IPS-15b (cell line): ENCODE results near the gene ALS2CL.

Experiments
- H3K27me3 ChIP-seq: one replicate; pipeline ENCODE4 v1.6.1; 2013; ENCODE audit warnings: low read length; ENCODE audit not compliant: control insufficient read depth, insufficient read depth
- H3K36me3 ChIP-seq: one replicate; pipeline ENCODE4 v1.6.1; 2013; ENCODE audit warnings: low read length; ENCODE audit not compliant: control insufficient read depth, insufficient read depth
- H3K4me1 ChIP-seq: one replicate; pipeline ENCODE4 v1.6.1; 2013; ENCODE audit warnings: mild to moderate bottlenecking, low read length; ENCODE audit not compliant: control insufficient read depth, insufficient read depth
- H3K4me3 ChIP-seq: one replicate; pipeline ENCODE4 v1.5.1; 2013; ENCODE audit warnings: low read depth, low read length
- H3K9ac ChIP-seq: one replicate; pipeline ENCODE4 v1.6.1; 2013; ENCODE audit warnings: low read depth, mild to moderate bottlenecking, low read length
- H3K9me3 ChIP-seq: one replicate; pipeline ENCODE4 v1.6.1; 2013; ENCODE audit warnings: mild to moderate bottlenecking, low read length; ENCODE audit not compliant: control insufficient read depth, insufficient read depth

ALS2CL gene

GRCh38 chr3:46713898-46714552 lies 20.5 kb upstream of the ALS2CL start:
- H3K27me3 ChIP-seq = no peaks in the 10 kb centered on the region
- no peaks in the 10 kb centered on the region for H3K9me3 ChIP-seq
- H3K9ac ChIP-seq = no peak overlapping the region
- no peaks in the 10 kb centered on the region for H3K4me1 ChIP-seq
- H3K4me3 ChIP-seq = no peak overlapping the region
- no peaks in the 10 kb centered on the region for H3K36me3 ChIP-seq

- no peaks in the 10 kb centered on the region for H3K36me3 ChIP-seq
- no peaks in the 10 kb centered on the region for H3K9me3 ChIP-seq
- H3K9ac ChIP-seq = no peak overlapping the region
- H3K4me1 ChIP-seq = no peaks in the 10 kb centered on the region
- no peaks in the 10 kb centered on the region for H3K27me3 ChIP-seq
- no peak overlapping the region for H3K4me3 ChIP-seq
Observed at GRCh38 chr3:46713050-46713897, 19.8 kb upstream of the ALS2CL start.

- H3K4me3 ChIP-seq = no peak overlapping the region
- H3K36me3 ChIP-seq = no peaks in the 10 kb centered on the region
- H3K9ac ChIP-seq = no peak overlapping the region
- no peaks in the 10 kb centered on the region for H3K4me1 ChIP-seq
- no peaks in the 10 kb centered on the region for H3K27me3 ChIP-seq
- no peaks in the 10 kb centered on the region for H3K9me3 ChIP-seq
Observed at GRCh38 chr3:46712191-46713049, 18.9 kb upstream of the ALS2CL start.

- H3K36me3 ChIP-seq = no peaks in the 10 kb centered on the region
- H3K4me1 ChIP-seq = no peaks in the 10 kb centered on the region
- no peak overlapping the region for H3K9ac ChIP-seq
- no peaks in the 10 kb centered on the region for H3K9me3 ChIP-seq
- no peak overlapping the region for H3K4me3 ChIP-seq
- H3K27me3 ChIP-seq = no peaks in the 10 kb centered on the region
Observed at GRCh38 chr3:46711760-46712159, 18.3 kb upstream of the ALS2CL start.

- H3K9me3 ChIP-seq = no peaks in the 10 kb centered on the region
Observed at GRCh38 chr3:46711305-46711704, 17.8 kb upstream of the ALS2CL start.

GRCh38 chr3:46710671-46711295 lies 17.3 kb upstream of the ALS2CL start:
- H3K27me3 ChIP-seq = no peaks in the 10 kb centered on the region
- H3K4me3 ChIP-seq = no peak overlapping the region
- H3K4me1 ChIP-seq = no peaks in the 10 kb centered on the region
- no peaks in the 10 kb centered on the region for H3K9me3 ChIP-seq
- H3K9ac ChIP-seq = no peak overlapping the region
- no peaks in the 10 kb centered on the region for H3K36me3 ChIP-seq

More at GRCh38 chr3:46711305-46711704, 17.8 kb upstream of the ALS2CL start:
- no peak overlapping the region for H3K9ac ChIP-seq
- no peaks in the 10 kb centered on the region for H3K27me3 ChIP-seq
- no peak overlapping the region for H3K4me3 ChIP-seq
- no peaks in the 10 kb centered on the region for H3K4me1 ChIP-seq
- H3K36me3 ChIP-seq = no peaks in the 10 kb centered on the region

GRCh38 chr3:46710229-46710628 lies 16.8 kb upstream of the ALS2CL start:
- Histone ChIP-seq H3K4me1 (no peaks in the 10 kb centered on the region), H3K27me3 (no peaks in the 10 kb centered on the region), H3K4me3 (no peak overlapping the region), H3K9me3 (no peaks in the 10 kb centered on the region), H3K9ac (no peak overlapping the region), H3K36me3 (no peaks in the 10 kb centered on the region)

GRCh38 chr3:46709721-46710120 lies 16.2 kb upstream of the ALS2CL start:
- Histone ChIP-seq H3K9ac (no peak overlapping the region), H3K4me1 (no peaks in the 10 kb centered on the region), H3K27me3 (no peaks in the 10 kb centered on the region)

GRCh38 chr3:46709157-46709654 lies 15.7 kb upstream of the ALS2CL start:
- Histone ChIP-seq H3K9me3 (no peaks in the 10 kb centered on the region), H3K4me3 (no peak overlapping the region), H3K9ac (no peak overlapping the region), H3K36me3 (no peaks in the 10 kb centered on the region), H3K4me1 (no peaks in the 10 kb centered on the region), H3K27me3 (no peaks in the 10 kb centered on the region)

More at GRCh38 chr3:46709721-46710120, 16.2 kb upstream of the ALS2CL start:
- Histone ChIP-seq H3K9me3 (no peaks in the 10 kb centered on the region), H3K36me3 (no peaks in the 10 kb centered on the region), H3K4me3 (no peak overlapping the region)

GRCh38 chr3:46708401-46709156 lies 15.1 kb upstream of the ALS2CL start:
- Histone ChIP-seq H3K9me3 (no peaks in the 10 kb centered on the region), H3K9ac (no peak overlapping the region), H3K4me1 (no peaks in the 10 kb centered on the region), H3K36me3 (no peaks in the 10 kb centered on the region), H3K4me3 (no peak overlapping the region), H3K27me3 (peaks cover 3% of the 10 kb centered on the region)
